HL-60/S4 (cell line): ENCODE results near the gene SPAG9.

Source experiments
- in situ Hi-C: fragments of 300-500 bp; cut with MboI; formaldehyde crosslinking; loops from 2 replicates; pipeline ENCODE4 v1.14.3; 2022; ENCODE audit warnings: low sequenced_read_pairs

Gene SPAG9

DNA sequence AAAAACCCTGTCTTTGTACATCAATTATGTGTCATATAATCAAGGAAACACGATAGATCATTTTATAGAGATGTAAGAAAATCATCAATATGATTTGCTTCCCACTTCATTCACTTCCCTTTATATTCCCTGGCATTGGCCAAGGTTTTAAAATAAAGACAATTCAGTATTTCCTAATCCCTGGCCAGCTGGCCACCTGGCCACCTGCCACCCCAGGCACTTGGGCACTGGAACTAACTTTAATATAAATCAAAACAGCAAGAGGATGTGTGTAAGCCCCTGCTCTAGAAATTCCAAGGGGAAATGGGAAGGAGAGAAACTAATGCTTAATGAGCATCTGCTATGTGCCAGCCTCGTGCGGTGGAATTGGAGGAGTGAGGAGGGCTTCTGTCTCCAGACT is 195.9 kb downstream of the SPAG9 start:
- in situ Hi-C loops, result no loop called here

DNA sequence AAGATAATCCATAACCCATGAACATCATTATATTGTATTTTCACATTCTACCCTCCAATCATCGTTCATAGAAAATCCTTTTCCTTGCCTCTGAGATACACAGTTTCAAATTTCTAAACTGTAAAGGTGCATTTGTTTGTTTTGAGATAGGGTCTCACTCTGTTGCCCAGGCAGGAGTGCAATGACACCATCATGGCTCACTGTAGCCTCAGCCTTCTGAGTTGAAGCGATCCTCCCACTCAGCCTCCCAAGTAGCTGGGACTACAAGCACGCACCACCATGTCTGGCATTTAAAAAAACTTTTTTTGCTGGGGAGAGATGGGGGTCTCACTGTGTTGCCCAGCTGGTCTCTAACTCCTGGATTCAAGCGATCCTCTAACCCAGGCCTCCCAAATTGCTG is 196.4 kb downstream of the SPAG9 start:
- in situ Hi-C loops, result no loop called here

DNA sequence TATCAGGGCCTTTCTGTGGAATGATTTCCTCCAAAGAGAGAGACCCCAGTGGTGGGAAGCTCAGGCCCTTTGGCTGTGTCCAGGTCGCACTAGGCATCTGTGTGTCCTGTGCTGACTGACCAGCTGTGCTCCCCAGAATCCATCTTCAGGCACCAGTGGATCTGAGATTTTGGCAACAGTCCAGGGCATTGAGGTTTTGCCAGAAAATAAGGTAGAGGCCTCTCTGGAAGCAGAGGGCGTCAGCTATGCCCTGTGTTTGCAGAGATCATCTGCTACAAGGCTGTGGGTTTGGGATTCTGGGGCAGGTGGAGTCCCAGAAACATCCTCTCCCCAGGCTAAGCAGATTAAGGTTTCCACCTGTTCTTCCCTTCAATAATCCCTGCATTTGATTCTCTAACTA is 197.1 kb downstream of the SPAG9 start:
- in situ Hi-C loops, result no loop called here

DNA sequence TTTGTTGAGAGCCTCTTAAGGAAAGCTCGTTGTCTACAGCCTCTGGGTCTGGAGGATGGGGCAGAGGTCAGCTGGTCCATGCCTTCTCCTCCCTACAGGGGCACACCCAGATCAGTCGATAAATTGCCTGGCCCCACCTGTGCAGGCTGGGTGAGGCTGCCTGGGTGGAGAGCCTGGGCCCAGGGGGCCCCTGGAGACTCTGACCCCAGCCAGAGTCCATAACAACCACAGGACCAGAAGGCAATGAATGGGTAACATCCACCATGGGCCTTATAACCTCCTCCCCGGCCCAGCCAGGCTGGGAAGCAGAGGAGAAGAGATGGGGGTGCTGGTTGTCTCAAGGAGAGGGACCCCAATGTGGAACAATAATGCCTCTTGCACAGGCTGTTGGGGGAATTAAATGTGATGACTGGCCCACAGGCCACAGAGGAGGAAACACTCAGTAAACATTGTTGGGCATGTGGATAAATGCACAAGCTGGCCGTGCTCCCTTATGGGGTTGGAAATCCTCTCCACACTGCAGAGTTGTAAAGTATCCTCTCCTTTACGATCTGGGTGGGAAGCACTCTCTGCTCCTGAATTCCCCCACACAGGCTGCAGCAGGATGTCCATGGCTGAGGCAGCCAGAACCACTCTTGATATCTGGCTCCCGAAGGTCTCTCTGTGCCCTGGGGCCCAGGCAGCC is 197.8 kb downstream of the SPAG9 start:
- in situ Hi-C loops, result no loop called here

DNA sequence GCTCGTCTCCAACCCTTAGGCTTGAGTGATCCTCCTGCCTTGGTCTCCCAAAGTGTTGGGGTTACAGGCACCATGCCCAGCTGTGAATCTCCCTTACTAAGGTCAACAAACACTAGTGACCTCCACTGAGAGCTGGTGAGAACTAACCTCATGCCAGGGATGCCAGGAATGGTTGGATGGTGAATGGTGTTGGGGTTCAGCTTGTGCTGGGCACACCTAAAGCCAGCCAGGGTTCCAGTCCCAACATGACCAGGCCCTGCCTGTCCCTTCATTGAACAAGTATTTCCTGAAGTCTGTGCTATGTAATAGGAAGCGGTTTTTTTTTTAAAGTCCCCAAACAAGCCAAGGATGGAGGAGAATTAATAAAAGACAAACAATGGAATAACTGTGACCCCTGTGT is 198.6 kb downstream of the SPAG9 start:
- in situ Hi-C loops, result no loop called here

DNA sequence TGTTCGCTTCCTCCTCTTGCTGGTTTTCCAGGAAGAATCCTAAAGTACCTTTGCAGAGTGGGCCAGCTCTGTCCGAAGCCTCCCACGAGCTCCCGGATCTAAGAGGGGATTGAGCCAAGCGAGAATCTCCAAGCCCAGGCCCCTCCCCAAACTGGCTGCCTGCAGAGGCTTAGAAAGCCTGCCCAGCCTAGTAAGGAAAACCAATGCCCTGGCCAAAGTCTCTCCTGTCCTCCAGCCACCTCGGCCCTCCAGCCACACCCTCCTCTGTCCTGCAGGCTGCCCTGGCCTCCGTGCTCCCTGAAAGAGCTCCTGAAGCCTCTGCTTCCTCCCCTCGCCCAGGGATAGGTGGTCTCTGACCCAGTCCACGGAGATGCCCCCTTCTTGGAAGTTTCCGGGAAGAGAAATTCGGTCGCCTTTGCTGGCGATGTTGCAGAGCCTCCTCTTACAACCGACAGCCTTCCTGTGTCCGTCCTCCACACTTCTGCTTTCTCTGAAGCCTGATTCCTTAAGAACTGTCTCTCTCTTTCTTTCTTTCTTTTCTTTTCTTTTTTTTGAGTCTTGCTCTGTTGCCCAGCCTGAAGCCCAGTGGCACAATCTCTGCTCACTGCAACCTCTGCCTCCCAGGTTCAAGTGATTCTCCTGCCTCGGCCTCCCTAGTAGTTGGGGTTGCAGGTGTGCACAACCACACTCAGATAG is 199.6 kb downstream of the SPAG9 start:
- in situ Hi-C loops, result no loop called here

DNA sequence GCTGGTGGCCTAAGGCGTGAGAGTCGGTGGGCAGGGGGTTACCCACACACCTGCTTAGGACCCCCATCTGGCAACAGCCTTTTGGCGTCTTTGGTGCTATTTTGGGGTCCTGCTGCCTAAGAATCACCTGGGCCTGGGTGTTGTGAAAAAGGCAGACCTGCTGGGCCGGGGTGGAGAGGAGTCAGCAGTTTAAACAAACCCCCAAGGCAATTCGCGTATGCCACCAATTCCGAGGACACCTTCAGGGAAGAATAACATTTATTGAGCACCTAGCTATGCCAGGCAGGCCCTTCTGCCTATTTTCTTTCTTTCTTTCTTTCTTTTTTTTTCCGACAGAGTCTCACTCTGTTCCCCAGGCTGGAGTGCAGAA is 200.6 kb downstream of the SPAG9 start:
- in situ Hi-C loops, result no loop called here

DNA sequence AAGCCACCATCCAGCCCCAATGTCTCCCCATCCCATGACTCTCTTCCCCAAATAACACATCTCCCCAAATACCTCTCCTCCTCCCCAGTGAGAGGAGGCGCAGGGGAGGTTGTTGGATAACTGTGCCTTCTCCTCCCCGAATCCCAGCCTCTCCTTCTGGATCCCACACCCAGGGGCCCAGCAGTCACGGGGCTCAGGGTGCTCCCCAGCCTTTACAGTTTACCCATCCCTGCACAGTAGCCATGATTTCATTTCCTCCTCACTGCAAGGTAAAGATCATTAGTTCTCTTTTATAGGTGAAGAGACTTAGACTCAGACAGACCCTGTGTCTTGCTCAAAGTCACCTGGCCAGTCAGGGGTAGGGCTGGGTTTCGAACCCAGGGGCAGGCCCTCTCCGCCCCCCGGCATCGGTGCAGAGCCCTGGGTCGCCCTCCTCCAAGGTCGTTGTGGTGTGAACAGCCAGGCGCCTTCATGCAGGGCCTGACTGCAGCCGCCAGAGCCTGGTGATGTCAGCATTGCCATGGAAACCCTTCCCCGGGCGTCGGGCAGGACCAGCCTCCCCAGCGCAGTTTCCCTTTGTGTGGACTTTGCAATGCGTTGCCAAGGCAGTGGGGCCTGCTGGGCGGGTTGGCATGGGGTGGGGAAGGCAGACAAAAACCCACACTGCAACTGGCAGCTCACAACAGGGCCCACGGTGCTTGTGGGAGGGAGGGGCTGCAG is 201.2 kb downstream of the SPAG9 start:
- in situ Hi-C loops, result no loop called here

- in situ Hi-C loops, result no loop called here
Observed at GRCh38 chr17:50918933-50919296, 201.8 kb downstream of the SPAG9 start.

GRCh38 chr17:50918071-50918932 is 202.4 kb downstream of the SPAG9 start:
- in situ Hi-C loops, result no loop called here

- in situ Hi-C loops, result no loop called here
Observed at GRCh38 chr17:50917418-50917743, 203.3 kb downstream of the SPAG9 start.

GRCh38 chr17:50916708-50917417 is 203.8 kb downstream of the SPAG9 start:
- in situ Hi-C loops, result no loop called here

GRCh38 chr17:50916026-50916707 is 204.5 kb downstream of the SPAG9 start:
- in situ Hi-C loops, result no loop called here

- in situ Hi-C loops, result no loop called here
Observed at GRCh38 chr17:50914505-50915063, 206.1 kb downstream of the SPAG9 start.

GRCh38 chr17:50913120-50913519 is 207.5 kb downstream of the SPAG9 start:
- in situ Hi-C loops, result no loop called here
